GM21576 (cell line): ENCODE data around the gene TNFAIP1.
"Not testable (repeated sequence)": the region's sequence is repeated elsewhere in the genome, so short reads cannot be mapped to it uniquely, and the experiment has no call there.

Source experiments
- ATAC-seq: cut with Tn5 transposase; IDR thresholded peaks from one replicate; pipeline ENCODE4 v1.9.1; 2021; ENCODE audit warnings: mild to moderate bottlenecking, moderate library complexity; ENCODE audit not compliant: unreplicated experiment

TNFAIP1 gene

GRCh38 chr17:28324781-28325180, 10.8 kb upstream of the TNFAIP1 start:
- ATAC-seq = no peak

GRCh38 chr17:28325211-28325610, 10.3 kb upstream of the TNFAIP1 start:
- no peak for ATAC-seq

- no peak for ATAC-seq
Observed at GRCh38 chr17:28326114-28326513, 9.4 kb upstream of the TNFAIP1 start.

GRCh38 chr17:28327031-28327607, 8.4 kb upstream of the TNFAIP1 start:
- ATAC-seq = peak; percentile 56

GRCh38 chr17:28327709-28328108, 7.9 kb upstream of the TNFAIP1 start:
- no peak for ATAC-seq

GRCh38 chr17:28328325-28328724, 7.2 kb upstream of the TNFAIP1 start:
- no peak for ATAC-seq

- ATAC-seq = no peak
Observed at GRCh38 chr17:28330671-28331070, 4.9 kb upstream of the TNFAIP1 start.

GRCh38 chr17:28331891-28332420, 3.6 kb upstream of the TNFAIP1 start:
- no peak for ATAC-seq

- ATAC-seq = no peak
Observed at GRCh38 chr17:28333083-28333746, 2.3 kb upstream of the TNFAIP1 start.

- no peak for ATAC-seq
Observed at GRCh38 chr17:28334171-28334570, 1.4 kb upstream of the TNFAIP1 start.

GRCh38 chr17:28334666-28335200, 828 bp upstream of the TNFAIP1 start:
- ATAC-seq = no peak

- ATAC-seq = no peak
Observed at GRCh38 chr17:28335959-28336871, 654 bp downstream of the TNFAIP1 start.

GRCh38 chr17:28338056-28338768, 2.7 kb downstream of the TNFAIP1 start:
- no peak for ATAC-seq

- not testable (repeated sequence) for ATAC-seq
Observed at GRCh38 chr17:28338769-28339212, 3.2 kb downstream of the TNFAIP1 start.

- no peak for ATAC-seq
Observed at GRCh38 chr17:28339431-28339830, 3.9 kb downstream of the TNFAIP1 start.

GRCh38 chr17:28340374-28340773, 4.8 kb downstream of the TNFAIP1 start:
- ATAC-seq = no peak

GRCh38 chr17:28341516-28341915, 6.0 kb downstream of the TNFAIP1 start:
- ATAC-seq = no peak

- ATAC-seq = no peak
Observed at GRCh38 chr17:28342313-28342712, 6.8 kb downstream of the TNFAIP1 start.

- no peak for ATAC-seq
Observed at GRCh38 chr17:28343491-28343932, 8.0 kb downstream of the TNFAIP1 start.

GRCh38 chr17:28344011-28344410, 8.4 kb downstream of the TNFAIP1 start:
- ATAC-seq = no peak
